Stimulated activated CD4-positive, alpha-beta T cell treated with anti-CD3 and anti-CD28 coated beads, Interleukin-1b, Interleukin-23, amount 100 ng/mL, for 48 hours (primary cell): ENCODE measurements around the gene METTL23.

Source experiments
- DNase-seq: peaks from one replicate; pipeline ENCODE4 v3.0.0-alpha.2; 2020

METTL23 gene

GRCh38 chr17:76726776-76727718 is at the start of gene METTL23:
Gene METTL23 (plus strand): TSS chr17:76726839. CDS start chr17:76729711, 2,872 bp downstream.
- DNase-seq: peak; percentile 77

GRCh38 chr17:76677406-76677805 is 49.2 kb upstream of the METTL23 start:
- no peak for DNase-seq

- DNase-seq: peak; percentile 5
Observed at GRCh38 chr17:76678330-76678729, 48.3 kb upstream of the METTL23 start.

- no peak for DNase-seq
Observed at GRCh38 chr17:76679239-76679638, 47.4 kb upstream of the METTL23 start.

GRCh38 chr17:76681222-76682137 is 45.2 kb upstream of the METTL23 start:
- peak; percentile 62 for DNase-seq

GRCh38 chr17:76682296-76682695 is 44.3 kb upstream of the METTL23 start:
- DNase-seq: no peak

GRCh38 chr17:76683011-76683755 is 43.5 kb upstream of the METTL23 start:
- no peak for DNase-seq

- DNase-seq: no peak
Observed at GRCh38 chr17:76683921-76684745, 42.5 kb upstream of the METTL23 start.

- no peak for DNase-seq
Observed at GRCh38 chr17:76684756-76685155, 41.9 kb upstream of the METTL23 start.

- DNase-seq: no peak
Observed at GRCh38 chr17:76685366-76685765, 41.3 kb upstream of the METTL23 start.

GRCh38 chr17:76685846-76686245 is 40.8 kb upstream of the METTL23 start:
- no peak for DNase-seq

- DNase-seq: no peak
Observed at GRCh38 chr17:76686538-76687297, 39.9 kb upstream of the METTL23 start.

GRCh38 chr17:76687298-76688164 is 39.1 kb upstream of the METTL23 start:
- no peak for DNase-seq

GRCh38 chr17:76688165-76688622 is 38.4 kb upstream of the METTL23 start:
- no peak for DNase-seq

GRCh38 chr17:76689859-76690258 is 36.8 kb upstream of the METTL23 start:
- DNase-seq: no peak

- DNase-seq: no peak
Observed at GRCh38 chr17:76690596-76691280, 35.9 kb upstream of the METTL23 start.

- DNase-seq: no peak
Observed at GRCh38 chr17:76691379-76692191, 35.1 kb upstream of the METTL23 start.
